K562 treated with DMSO at 1 percent for 48 hours (cell line): Measurements from ENCODE around the gene KIF13A. TPM values are rescaled to one million over a fixed set of nuclear protein-coding genes. Genes with fewer than 3 reads are reported as not detected.

ENCODE experiments used
- total RNA-seq: library from RNA; unstranded; fragments of 300-600 nt; gene quantifications from 2 replicates; pipeline ENCODE4 v1.2.3, GENCODE V29; 2022; ENCODE audit warnings: low replicate concordance; ENCODE audit errors: extremely low read depth

Gene KIF13A
- not detected in 2 replicates for total RNA-seq

GRCh38 chr6:17987447-17987696 lies at the start of gene KIF13A:
TSS of gene KIF13A (minus strand) at chr6:17987635. CDS start at chr6:17987463, 172 bp downstream.

Other genes with a start within 250 kb of the KIF13A start
- not detected in 2 replicates for gene NHLRC1, start 135.0 kb upstream of the KIF13A start, total RNA-seq
- not detected in 2 replicates for gene TPMT, start 167.4 kb upstream of the KIF13A start, total RNA-seq
- gene KDM1B, start 167.8 kb upstream of the KIF13A start, total RNA-seq, result not detected in 2 replicates